Fibroblast of gingiva (primary cell): ENCODE data around the gene TAF12.
"Not testable (repeated sequence)": the region's sequence is repeated elsewhere in the genome, so short reads cannot be mapped to it uniquely, and the experiment has no call there.

Experiments
- DNase-seq: peaks from one replicate; pipeline ENCODE4 v3.0.0-alpha.2; 2011; ENCODE audit warnings: low read depth

TAF12 gene

DNA sequence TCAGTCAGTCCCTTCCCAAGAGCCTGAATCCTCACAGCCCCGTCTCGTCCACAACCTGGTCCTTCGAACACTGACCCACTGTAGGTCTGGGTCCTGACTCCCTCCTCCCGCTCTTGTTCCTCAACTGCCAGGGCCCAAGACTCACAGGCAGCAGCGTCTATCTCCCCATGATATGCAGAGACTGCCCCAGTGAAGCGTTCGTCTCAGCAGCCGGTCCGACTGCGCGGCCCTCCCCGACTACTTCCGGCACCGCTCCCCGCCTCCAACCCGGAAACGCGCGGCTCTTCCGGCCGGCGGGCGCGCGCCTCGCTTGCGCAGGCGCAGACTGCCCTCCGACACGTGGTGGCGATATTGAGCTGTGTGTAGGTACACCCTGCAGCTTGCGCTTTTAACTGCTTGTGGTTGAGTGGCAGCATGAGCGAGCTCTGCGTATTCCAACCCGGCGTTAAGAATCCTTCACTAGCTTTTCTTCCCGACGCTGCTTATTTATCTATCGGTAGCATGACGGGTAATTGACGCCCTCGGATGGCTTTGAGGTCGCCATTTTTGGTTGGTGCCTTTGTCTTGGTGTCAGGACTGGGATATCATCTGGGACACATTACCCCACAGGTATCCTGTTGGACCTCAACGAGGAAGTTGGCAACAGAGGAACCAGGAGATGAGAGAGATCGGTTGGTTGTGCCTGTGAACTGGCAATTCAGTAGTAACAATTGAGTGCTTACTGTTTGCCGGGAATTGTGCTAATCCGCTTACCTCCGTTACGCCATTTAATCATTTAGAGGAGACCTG lies at the start of gene TAF12:
Gene TAF12 (minus strand): TSS at position 221 of the 789 bp plus-strand sequence. CDS start 20,986 bp downstream, outside the sequence.
- peak; percentile 94 for DNase-seq

DNA sequence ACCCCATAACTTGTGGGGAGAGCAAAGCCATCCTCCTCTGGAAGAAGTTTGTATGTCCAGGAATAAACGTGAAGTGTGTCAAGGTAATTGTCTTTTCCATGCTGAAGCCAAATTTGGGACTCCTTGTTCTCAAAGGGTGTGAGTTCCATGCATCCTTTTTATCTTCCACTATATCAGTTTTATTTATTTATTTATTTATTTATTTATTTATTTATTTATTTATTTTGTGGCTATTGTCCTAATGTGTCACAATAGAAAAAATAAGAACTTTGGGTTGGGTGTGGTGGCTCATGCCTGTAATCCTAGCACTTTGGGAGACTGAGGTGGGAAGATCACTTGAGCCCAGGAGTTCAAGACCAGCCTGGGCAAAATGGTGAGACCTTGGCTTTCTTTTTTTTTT lies 48.8 kb upstream of the TAF12 start:
- not testable (repeated sequence) for DNase-seq

DNA sequence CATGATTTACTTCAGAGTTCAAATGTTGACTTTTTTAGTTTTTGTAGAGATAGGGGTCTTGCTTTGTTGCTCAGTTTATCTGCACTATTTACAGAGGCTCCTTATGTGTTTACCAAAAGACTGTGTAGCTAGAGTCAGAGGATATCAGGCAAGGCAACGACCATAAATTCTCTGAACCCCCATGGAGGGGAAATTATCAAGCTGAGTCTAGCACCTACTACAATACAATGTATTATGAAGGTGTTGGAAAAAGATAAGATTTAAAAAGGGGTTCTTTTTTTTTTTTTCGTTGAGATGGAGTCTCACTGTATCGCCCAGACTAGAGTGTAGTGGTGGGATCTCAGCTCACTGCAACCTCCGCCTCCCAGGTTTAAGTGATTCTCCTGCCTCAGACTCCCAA lies 42.1 kb upstream of the TAF12 start:
- DNase-seq, result no peak

- DNase-seq, result no peak
Measured at GRCh38 chr1:28682840-28683239, 40.0 kb upstream of the TAF12 start.

DNA sequence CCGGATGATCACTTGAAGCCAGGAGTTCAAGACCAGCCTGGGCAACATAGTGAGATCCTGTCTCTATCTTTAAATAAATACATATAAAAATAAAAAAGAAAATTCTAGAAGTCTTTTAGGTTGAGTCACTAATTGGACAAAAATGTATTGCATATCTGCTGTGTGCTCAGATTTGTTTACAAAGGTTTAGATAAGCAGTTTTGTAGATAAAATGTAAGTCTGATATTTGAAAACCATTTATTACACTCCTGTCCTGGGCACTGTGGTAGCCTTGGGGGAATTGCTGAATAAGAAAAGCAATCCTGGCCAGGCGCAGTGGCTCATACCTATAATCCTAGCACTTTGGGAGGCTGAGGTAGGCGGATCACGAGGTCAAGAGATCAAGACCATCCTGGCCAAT lies 37.3 kb upstream of the TAF12 start:
- DNase-seq, result no peak

- no peak for DNase-seq
Measured at GRCh38 chr1:28675924-28676257, 33.0 kb upstream of the TAF12 start.

DNA sequence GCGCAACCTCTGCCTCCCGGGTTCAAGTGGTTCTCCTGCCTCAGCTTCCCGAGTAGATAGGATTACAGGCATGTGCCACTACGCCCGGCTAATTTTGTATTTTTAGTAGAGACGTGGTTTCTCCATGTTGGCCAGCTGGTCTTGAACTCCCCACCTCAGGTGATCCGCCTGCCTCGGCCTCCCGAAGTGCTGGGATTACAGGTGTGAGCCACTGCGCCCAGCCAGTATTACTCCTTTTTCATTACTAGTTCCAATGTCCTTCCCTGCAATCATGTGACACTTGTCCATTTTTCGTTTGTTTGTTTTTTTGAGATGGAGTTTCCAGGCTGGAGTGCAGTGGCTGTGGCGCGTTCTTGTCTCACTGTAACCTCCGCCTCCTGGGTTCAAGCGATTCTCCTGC lies 30.1 kb upstream of the TAF12 start:
- DNase-seq, result not testable (repeated sequence)

DNA sequence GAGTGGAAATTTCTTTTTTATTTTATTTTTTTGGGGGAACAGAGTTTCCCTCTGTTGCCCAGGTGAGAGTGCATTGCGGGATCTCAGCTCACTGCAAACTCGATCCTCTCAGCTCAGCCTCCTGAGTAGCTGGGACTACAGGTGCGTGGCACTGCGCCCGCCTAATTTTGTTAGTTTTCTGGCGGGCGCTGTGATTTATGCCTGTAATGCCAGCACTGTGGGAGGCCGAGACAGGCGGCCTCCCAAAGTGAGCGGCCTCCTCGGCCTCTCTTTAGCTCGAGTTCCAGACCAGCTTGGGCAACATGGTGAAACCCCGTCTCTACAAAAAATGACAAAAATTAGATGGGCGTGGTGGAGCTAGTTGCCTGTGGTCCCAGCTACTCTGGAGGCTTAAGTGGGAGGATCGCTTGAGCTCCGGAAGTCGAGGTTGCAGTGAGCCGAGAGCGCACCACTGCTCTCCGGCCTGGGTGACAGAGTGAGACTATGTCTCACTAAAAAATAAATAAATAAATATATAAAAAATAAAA lies 28.4 kb upstream of the TAF12 start:
- no peak for DNase-seq

GRCh38 chr1:28668956-28669723 lies 26.3 kb upstream of the TAF12 start:
- DNase-seq, result peak; percentile 72

DNA sequence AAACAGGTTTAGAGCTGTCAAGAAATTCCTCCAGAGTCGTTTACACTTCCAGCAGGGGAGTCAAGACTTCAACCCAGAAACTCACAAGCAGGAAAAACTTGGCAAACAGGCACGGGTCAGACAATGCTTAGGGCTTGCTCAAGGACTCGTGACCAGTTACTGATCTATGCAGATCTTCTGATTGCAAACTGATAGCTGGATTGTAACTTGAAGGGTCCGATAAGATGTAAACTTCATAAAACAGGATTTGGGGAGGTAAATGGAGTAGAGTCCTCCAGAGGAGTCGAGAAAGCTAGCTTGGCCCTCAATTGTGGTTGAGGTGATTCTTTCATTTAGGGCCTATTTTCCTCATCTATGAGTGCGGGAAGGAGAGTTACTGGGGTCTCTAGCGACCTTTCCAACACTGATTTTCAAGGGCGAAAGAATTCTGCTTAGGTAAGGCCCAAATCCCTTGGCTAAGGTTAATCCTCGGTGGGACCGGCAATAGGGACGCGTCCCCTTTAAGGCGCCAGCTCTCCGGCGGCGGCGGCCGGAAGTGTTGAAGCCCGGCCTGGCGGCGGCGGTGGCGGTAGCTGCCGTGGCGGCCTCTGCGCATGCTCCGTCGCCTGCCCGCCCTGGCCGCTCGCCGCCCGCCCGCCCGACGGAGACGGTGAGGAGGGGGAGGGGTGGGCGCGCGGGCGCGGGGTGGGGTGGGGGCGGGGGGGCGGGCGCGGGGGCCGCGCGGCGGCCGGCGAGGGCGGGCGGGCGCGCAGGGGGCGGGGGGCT lies 25.5 kb upstream of the TAF12 start, which contains the start of gene GMEB1:
Gene GMEB1 (plus strand): TSS at position 594 of the 765 bp plus-strand sequence. CDS start 14,829 bp downstream, outside the sequence.
- peak; percentile 82 for DNase-seq

- no peak for DNase-seq
Measured at GRCh38 chr1:28666806-28667205, 23.9 kb upstream of the TAF12 start.

GRCh38 chr1:28663871-28664470 lies 21.1 kb upstream of the TAF12 start:
- no peak for DNase-seq

DNA sequence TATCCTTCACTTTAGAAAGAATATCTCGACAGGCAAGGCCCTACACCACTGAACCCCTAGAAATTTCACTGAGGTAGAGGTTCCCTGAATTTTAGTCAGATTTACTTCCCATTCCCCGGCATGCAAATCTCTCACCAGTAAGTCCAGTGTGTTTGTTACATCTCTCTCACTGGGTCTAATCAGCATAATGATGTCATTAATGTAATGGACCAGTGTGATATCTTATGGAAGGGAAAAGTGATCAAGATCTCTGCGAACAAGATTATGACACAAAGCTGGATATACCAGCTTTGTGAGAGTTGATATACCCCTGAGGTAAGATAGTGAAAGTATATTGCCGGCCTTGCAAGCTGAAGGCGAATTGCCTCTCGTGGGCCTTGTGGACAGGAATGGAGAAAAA lies 13.5 kb upstream of the TAF12 start:
- no peak for DNase-seq

DNA sequence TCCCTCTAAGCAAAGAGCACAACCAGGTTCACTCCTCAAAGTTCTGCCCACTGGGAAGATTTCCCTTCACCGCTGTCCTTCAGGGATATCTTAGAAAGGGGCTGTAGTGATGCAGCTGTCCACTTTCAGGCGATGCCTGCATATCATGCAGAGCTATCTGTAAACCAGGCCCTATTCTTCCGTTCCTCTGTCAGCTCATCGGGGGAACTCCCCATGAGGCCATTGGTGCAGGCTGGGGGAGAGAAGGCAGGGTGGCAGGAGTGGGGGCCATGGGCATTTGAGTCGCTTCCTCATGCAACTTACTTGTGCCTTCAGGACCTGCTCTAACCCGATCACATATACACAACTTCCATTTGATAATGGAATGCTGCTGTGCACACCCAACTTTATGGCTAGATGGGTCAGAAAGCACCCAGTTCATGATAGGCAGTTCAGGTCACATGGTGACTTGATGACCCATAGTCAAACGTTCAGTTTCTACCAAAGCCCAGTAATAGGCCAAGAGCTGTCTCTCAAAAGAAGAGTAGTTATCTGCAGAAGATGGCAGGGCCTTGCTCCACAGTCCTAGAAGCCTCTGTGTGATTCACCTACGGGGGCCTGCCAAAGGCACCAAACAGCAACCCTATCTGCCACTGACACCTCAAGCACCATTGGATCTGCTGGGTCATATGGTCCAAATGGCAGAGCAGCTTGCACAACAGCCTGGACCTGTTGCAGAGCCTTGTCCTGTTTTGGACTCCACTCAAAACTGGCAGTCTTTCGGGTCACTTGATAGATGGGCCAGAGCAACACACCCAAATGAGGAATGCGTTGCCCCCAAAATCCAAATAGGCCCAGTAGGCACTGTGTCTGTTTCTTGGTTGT lies 12.8 kb upstream of the TAF12 start:
- DNase-seq, result not testable (repeated sequence)

DNA sequence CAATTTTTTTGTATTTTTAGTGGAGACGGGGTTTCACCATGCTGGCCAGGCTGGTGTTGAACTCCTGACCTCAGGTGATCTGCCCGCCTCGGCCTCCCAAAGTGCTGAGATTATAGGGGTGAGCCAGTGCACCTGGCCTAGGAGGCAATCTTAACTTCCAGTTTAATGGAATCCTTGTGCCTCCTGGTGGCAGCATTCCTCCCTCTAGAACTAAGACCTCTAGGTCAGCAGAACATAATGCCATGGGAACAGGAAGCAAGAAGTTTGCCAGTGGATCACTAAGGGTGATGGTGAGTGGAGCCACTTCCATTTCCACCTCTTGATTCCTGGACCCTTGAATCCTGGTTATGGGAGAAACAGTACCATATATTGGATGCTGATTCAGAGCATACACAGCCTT lies 11.0 kb upstream of the TAF12 start:
- peak; percentile 31 for DNase-seq

DNA sequence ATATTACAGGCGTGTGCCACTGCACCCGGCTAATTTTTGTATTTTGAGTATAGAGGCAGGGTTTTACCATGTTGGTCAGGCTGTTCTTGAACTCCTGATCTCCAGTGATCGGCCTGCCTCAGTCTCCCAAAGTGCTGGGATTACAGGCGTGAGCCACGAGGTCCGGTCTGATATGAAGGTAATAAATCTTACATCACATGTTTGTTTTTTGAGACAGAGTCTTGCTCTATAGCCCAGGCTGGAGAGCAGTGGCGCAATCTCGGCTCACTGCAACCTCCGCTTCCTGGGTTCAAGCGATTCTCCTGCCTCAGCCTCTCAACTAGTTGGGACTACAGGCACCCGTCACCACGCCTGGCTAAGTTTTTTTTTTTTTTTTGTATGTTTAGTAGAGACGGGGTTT lies 10.2 kb upstream of the TAF12 start:
- not testable (repeated sequence) for DNase-seq

DNA sequence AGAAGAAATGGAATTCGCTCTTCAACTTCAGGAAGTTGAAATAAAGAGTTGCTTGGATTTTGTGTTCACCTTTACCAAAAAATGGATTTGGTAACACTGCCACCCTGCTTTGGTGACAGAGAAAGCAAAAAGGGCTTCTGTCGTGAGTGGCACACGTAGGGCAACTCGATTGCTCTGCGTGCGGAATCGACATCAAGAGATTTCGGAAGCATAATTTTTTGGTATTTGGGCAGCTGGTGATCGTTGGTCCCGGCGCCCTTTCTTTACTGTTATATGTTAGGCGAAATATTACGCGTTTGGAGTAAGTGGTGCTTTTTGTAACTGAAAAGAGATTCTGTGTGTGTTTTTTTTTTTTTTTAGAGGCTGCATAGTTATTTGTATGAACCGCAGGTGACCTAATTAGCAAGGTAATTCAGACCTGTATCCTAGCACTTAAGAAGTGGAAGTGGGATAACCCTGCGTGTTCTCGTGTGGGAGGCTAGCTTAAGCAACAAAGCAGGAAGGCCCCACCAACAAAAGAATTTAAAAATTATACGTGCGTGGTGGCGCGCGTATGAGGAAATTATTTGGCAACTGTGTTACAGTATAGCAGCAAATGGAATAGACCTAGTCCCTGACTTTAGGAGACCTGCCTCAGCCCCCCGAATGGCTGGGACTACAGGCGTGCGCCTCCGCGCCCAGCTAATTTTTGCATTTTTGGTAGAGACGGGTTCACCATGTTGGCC lies 5.8 kb upstream of the TAF12 start, which contains the start of gene RNU11:
Gene RNU11 (plus strand): TSS at position 127 of the 725 bp plus-strand sequence.
- DNase-seq, result peak; percentile 99

- DNase-seq, result peak; percentile 94
Measured at GRCh38 chr1:28648008-28648473, 5.2 kb upstream of the TAF12 start.

DNA sequence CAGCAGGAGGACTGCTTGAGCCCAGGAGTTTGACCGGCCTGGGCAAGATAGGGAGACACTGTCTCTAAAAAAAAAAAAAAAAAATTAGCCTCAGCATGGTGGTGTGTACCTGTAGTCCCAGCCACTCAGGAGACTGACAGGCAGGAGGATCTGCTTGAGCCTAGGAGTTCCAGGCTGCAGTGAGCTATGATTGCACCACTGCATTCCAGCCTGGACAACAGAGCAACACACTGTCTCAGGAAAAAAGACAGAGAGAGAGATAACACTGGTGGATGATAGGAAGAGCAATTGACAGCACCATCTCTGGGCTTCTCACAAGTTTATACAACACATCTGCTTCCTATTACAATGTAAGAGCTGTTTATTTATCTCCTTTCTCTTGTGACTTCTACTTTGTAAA lies 3.2 kb upstream of the TAF12 start:
- peak; percentile 82 for DNase-seq

- DNase-seq, result not testable (repeated sequence)
Measured at GRCh38 chr1:28645406-28645805, 2.5 kb upstream of the TAF12 start.
